Panc1 (cell line): ENCODE results near the gene MPND. TPM values are rescaled to one million over a fixed set of nuclear protein-coding genes. Genes with fewer than 3 reads are reported as not detected.

ENCODE experiments used
- ATAC-seq: fragments of 200-7000 bp; cut with Tn5 transposase; 2 replicates; pipeline ENCODE4 v1.9.1; 2020; ENCODE audit warnings: mild to moderate bottlenecking, moderate library complexity
- BruUV-seq: library from RNA; stranded (reverse); fragments of 400-500 nt; replicated peaks from 2 replicates; lab custom pipeline; 2021; lab: Mats Ljungman, UMichigan
- CTCF ChIA-PET: fragments of 300-600 bp; sonication (Branson Sonifier 250); formaldehyde crosslinking; loops from one replicate; lab custom pipeline; 2022; ENCODE audit warnings: antibody characterized with exemption; lab: Charles Lee
- POLR2A ChIA-PET: fragments of 300-600 bp; sonication (Branson Sonifier 250); formaldehyde crosslinking; loops from one replicate; lab custom pipeline; 2022; ENCODE audit warnings: antibody characterized with exemption; lab: Charles Lee
- DNase-seq: peaks from one replicate; pipeline ENCODE4 v3.0.0-alpha.2; 2010; ENCODE audit warnings: low read depth, low spot score
- H3K27ac ChIP-seq: 2 replicates; pipeline ENCODE4 v1.5.1; 2011; ENCODE audit warnings: mild to moderate bottlenecking, low read length, inconsistent platforms
- H3K27me3 ChIP-seq: fragments of 200-500 bp; sonication (Bioruptor generic); 2 replicates; pipeline ENCODE4 v1.6.0; 2014; ENCODE audit warnings: low read length, inconsistent platforms; ENCODE audit not compliant: control insufficient read depth, insufficient read depth
- H3K36me3 ChIP-seq: fragments of 200-500 bp; sonication (Bioruptor generic); 2 replicates; pipeline ENCODE4 v1.5.1; 2014; ENCODE audit warnings: inconsistent platforms, mild to moderate bottlenecking, low read length, moderate library complexity; ENCODE audit not compliant: control insufficient read depth, insufficient read depth
- H3K4me1 ChIP-seq: 2 replicates; pipeline ENCODE4 v1.5.1; 2011; ENCODE audit warnings: inconsistent platforms, mild to moderate bottlenecking, low read length, moderate library complexity; ENCODE audit not compliant: control insufficient read depth, insufficient read depth
- H3K4me3 ChIP-seq, 2 experiments: 2 replicates each; pipeline ENCODE4 v1.5.1; 2011 to 2012; ENCODE audit warnings: low read depth in 2 of 2, low read length in 2 of 2, mild to moderate bottlenecking in 2 of 2, inconsistent platforms in 1 of 2, moderate library complexity in 1 of 2
- H3K9me3 ChIP-seq: fragments of 200-500 bp; sonication (Bioruptor generic); 2 replicates; pipeline ENCODE4 v1.5.1; 2014; ENCODE audit warnings: low read depth, mild to moderate bottlenecking, inconsistent platforms, low read length, moderate library complexity; ENCODE audit not compliant: control insufficient read depth, insufficient read depth
- POLR2AphosphoS5 ChIP-seq: IDR thresholded peaks from 2 replicates; pipeline ENCODE4 v1.6.1; 2012; ENCODE audit warnings: mild to moderate bottlenecking, low read depth, low read length, moderate library complexity
- SIN3A ChIP-seq: IDR thresholded peaks from 2 replicates; pipeline ENCODE4 v1.6.1; 2012; ENCODE audit warnings: low read depth, mild to moderate bottlenecking, low read length, moderate library complexity, borderline replicate concordance; ENCODE audit not compliant: insufficient read depth
- TCF7L2 ChIP-seq: IDR thresholded peaks from 2 replicates; pipeline ENCODE4 v1.6.1; 2011; ENCODE audit warnings: mild to moderate bottlenecking, low read depth, low read length, inconsistent platforms
- in situ Hi-C: cut with HindIII; loops from 2 replicates; pipeline ENCODE4 v1.10.0; 2016; ENCODE audit warnings: low sequenced_read_pairs, low pct_unique_long_range_greater_than_20kb
- intact Hi-C: fragments of 100-400 bp; cut with micrococcal nuclease; formaldehyde crosslinking; loops from one replicate; pipeline ENCODE4 v1.10.0; 2022; ENCODE audit not compliant: unreplicated experiment
- total RNA-seq: library from RNA; stranded (reverse); gene quantifications from one replicate; pipeline ENCODE4 v1.2.1, GENCODE V29; 2021; ENCODE audit not compliant: unreplicated experiment
- TF ChIP-seq, protein P1 (sequence below), 2 experiments: IDR thresholded peaks; 2 replicates each; pipeline ENCODE4 v1.6.1; 2011 to 2012; ENCODE audit warnings: low read depth in 2 of 2, control low read depth in 1 of 2, low read length in 1 of 2, mild to moderate bottlenecking in 1 of 2, moderate library complexity in 1 of 2; ENCODE audit not compliant: insufficient read depth in 1 of 2
- TF ChIP-seq, protein P2 (sequence below): fragments of 450-650 bp; IDR thresholded peaks from 2 replicates; pipeline ENCODE4 v1.5.1; 2017; ENCODE audit warnings: mild to moderate bottlenecking

Gene MPND
- total RNA-seq, 1 experiment from 2014 or later = 22.9 TPM

DNA sequence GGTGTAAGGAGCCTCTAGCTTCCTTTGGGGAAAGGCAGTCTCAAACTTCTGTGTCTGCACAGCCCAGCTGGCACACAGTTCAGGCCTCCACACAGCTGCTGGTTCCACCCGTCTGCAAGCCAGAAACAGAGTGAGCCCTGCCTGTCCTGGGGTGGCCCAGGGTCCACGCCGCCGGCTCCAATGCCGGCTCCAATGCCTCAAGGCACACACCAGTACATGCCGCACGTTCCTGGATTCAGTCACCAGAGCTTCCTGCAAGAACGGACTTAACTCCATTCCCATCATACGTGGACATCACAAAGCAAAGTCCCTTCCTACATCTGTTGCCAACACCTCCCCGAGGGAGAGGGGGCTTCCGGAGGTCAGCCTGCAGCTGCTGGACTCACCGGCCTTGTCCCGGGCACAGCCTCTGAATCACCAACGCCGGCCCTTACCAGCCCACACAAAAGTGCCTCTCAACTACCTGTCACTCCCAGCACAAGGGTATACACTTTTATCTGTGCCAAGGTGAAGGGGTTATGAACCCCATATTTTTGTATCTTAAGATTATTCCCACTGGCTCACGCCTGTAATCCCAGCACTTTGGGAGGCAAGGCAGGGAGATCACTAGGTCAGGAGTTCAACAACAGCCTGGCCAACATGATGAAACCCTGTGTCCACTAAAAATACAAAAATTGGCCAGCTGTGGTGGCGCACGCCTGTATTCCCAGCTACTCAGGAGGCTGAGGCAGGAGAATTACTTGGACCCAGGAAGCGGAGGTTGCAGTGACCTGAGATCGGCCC, 48.5 kb downstream of the MPND start:
- Histone ChIP-seq H3K27me3 (no peaks in the 10 kb centered on the region), H3K9me3 (no peaks in the 10 kb centered on the region), H3K4me1 (peaks cover 14% of the 10 kb centered on the region), H3K36me3 (no peaks in the 10 kb centered on the region), H3K4me3 (no peak overlapping the region), H3K27ac (no peak overlapping the region)
- in situ Hi-C loops (no loop called here), intact Hi-C loops (no loop called here)
- ATAC-seq = peak; percentile 37
- ChIA-PET POLR2A (no interaction called here), CTCF (no interaction called here)
- no peak for DNase-seq
- TF ChIP-seq, protein P1, sequence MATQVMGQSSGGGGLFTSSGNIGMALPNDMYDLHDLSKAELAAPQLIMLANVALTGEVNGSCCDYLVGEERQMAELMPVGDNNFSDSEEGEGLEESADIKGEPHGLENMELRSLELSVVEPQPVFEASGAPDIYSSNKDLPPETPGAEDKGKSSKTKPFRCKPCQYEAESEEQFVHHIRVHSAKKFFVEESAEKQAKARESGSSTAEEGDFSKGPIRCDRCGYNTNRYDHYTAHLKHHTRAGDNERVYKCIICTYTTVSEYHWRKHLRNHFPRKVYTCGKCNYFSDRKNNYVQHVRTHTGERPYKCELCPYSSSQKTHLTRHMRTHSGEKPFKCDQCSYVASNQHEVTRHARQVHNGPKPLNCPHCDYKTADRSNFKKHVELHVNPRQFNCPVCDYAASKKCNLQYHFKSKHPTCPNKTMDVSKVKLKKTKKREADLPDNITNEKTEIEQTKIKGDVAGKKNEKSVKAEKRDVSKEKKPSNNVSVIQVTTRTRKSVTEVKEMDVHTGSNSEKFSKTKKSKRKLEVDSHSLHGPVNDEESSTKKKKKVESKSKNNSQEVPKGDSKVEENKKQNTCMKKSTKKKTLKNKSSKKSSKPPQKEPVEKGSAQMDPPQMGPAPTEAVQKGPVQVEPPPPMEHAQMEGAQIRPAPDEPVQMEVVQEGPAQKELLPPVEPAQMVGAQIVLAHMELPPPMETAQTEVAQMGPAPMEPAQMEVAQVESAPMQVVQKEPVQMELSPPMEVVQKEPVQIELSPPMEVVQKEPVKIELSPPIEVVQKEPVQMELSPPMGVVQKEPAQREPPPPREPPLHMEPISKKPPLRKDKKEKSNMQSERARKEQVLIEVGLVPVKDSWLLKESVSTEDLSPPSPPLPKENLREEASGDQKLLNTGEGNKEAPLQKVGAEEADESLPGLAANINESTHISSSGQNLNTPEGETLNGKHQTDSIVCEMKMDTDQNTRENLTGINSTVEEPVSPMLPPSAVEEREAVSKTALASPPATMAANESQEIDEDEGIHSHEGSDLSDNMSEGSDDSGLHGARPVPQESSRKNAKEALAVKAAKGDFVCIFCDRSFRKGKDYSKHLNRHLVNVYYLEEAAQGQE (IDR thresholded peaks at IDR 0.05; ENCODE audit: insufficient read depth in 1 of 2, low read depth in 2 of 2, low read length in 1 of 2) = no peak
- TF ChIP-seq POLR2AphosphoS5 (no peak), SIN3A (no peak), TCF7L2 (no peak)
- TF ChIP-seq, protein P2, sequence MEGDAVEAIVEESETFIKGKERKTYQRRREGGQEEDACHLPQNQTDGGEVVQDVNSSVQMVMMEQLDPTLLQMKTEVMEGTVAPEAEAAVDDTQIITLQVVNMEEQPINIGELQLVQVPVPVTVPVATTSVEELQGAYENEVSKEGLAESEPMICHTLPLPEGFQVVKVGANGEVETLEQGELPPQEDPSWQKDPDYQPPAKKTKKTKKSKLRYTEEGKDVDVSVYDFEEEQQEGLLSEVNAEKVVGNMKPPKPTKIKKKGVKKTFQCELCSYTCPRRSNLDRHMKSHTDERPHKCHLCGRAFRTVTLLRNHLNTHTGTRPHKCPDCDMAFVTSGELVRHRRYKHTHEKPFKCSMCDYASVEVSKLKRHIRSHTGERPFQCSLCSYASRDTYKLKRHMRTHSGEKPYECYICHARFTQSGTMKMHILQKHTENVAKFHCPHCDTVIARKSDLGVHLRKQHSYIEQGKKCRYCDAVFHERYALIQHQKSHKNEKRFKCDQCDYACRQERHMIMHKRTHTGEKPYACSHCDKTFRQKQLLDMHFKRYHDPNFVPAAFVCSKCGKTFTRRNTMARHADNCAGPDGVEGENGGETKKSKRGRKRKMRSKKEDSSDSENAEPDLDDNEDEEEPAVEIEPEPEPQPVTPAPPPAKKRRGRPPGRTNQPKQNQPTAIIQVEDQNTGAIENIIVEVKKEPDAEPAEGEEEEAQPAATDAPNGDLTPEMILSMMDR = no peak
- no TSS peak for BruUV-seq

DNA sequence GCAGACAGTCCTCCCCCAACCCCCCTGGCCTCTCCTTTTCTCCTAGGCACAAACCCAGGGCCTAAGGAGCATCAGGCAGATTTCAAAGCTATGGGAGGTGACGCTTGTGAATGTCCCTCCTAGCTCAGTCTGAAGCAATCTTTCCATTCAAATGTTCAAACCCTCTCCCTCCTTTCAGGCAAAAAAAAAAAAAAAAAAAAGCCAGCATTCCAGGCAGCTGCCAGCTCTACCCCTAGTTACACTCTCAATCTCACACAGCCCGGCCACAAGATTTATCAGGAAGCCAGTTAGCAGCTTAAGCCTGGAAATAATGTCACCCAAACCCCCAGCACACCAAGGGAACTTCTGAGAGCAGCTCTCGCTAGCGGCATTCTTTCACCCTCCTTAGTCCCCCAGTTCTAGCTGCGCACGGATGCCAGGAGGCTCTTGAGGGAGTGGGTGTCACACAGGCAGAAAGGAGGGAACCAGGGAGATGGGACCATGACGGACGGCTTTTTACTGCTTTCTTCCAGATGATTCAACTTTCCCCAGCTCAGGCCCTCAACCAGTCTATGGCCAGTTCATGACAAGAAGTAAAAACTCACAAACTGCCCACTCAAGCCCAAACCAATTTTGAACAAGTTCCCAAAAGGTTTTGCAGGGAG, 50.7 kb downstream of the MPND start:
- in situ Hi-C loops (no loop called here), intact Hi-C loops (no loop called here)
- POLR2A ChIA-PET = no interaction called here
- no peak for DNase-seq
- TF ChIP-seq SIN3A (no peak), POLR2AphosphoS5 (no peak), TCF7L2 (no peak)
- TF ChIP-seq, protein P1 (IDR thresholded peaks at IDR 0.05; ENCODE audit: insufficient read depth in 1 of 2, low read depth in 2 of 2, low read length in 1 of 2) = no peak
- TF ChIP-seq, protein P2 = no peak
- H3K27me3 ChIP-seq = no peaks in the 10 kb centered on the region
- no peaks in the 10 kb centered on the region for H3K9me3 ChIP-seq
- CTCF ChIA-PET = interaction anchor here (0.5 kb wide), 1 partner anchor 495 kb away, joined by 7 read pairs; no protein-coding TSS in a partner anchor
- no TSS peak for BruUV-seq
- ATAC-seq = no peak
- no peaks in the 10 kb centered on the region for H3K36me3 ChIP-seq
- no peak overlapping the region for H3K4me3 ChIP-seq
- no peak overlapping the region for H3K27ac ChIP-seq
- peaks cover 16% of the 10 kb centered on the region for H3K4me1 ChIP-seq
